ENCODE data around the gene SPTSSB.
A peak's percentile ranks its signal among the peaks of the same experiment; 100 is the strongest.

The SPTSSB gene

DNA sequence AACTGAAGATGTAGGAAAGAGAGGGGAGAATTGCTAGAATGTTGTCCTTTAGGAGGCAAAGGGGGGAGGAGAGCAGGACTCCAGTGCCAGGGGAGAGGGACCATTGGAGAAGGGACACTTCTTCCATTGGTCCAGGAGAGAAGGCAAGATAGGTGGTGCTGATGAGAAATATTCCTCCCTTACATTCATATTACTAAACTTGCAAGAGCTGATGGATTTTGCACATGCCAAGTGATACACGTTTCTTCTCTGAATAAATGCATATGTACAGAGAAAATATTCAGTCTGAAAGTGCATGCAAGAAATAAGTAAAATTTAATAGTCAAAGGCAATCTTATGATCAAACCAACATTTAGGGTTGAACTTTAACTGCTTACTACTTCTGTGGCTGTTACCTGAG lies 21.5 kb upstream of the SPTSSB start:
- no peak for DNase-seq (ENCODE audit: low read depth)
- TF ChIP-seq, protein P1, sequence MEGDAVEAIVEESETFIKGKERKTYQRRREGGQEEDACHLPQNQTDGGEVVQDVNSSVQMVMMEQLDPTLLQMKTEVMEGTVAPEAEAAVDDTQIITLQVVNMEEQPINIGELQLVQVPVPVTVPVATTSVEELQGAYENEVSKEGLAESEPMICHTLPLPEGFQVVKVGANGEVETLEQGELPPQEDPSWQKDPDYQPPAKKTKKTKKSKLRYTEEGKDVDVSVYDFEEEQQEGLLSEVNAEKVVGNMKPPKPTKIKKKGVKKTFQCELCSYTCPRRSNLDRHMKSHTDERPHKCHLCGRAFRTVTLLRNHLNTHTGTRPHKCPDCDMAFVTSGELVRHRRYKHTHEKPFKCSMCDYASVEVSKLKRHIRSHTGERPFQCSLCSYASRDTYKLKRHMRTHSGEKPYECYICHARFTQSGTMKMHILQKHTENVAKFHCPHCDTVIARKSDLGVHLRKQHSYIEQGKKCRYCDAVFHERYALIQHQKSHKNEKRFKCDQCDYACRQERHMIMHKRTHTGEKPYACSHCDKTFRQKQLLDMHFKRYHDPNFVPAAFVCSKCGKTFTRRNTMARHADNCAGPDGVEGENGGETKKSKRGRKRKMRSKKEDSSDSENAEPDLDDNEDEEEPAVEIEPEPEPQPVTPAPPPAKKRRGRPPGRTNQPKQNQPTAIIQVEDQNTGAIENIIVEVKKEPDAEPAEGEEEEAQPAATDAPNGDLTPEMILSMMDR (conservative IDR thresholded peaks at IDR 0.05; ENCODE audit: low read depth, low read length): no peak
- H3K4me3 ChIP-seq (ENCODE audit: low read depth, low read length): no peak overlapping the region

- DNase-seq (ENCODE audit: low read depth): no peak
- TF ChIP-seq, protein P1 (conservative IDR thresholded peaks at IDR 0.05; ENCODE audit: low read depth, low read length): no peak
- H3K4me3 ChIP-seq (ENCODE audit: low read depth, low read length): no peak overlapping the region
Observed at GRCh38 chr3:161390200-161390599, 18.9 kb upstream of the SPTSSB start.

DNA sequence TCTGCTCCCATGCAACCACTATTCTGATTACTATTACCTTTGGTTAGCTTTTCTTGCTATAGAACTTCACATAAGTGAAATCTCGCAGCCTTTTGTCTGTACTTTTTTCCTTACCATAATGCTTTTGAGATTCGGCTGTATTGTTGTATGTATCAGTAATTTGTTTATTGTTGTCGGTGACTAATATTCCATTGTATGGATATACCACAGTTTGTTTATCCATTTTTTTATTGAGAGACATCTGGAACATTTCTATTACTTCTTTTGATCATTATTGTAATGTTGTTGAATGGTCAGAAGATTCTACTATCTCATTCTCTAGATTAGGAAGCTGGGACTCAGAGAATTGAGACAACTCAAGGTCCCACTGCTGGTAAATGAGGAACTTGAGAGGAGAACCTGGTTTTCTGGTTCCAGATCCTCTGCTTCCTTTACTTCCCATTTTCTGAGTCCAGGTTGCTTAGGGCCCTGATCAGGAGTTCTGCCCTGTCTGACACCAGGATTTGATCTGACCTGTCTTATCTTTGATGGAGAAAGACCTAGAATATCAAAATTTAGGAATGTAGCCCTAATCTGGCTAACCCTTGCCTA lies 18.2 kb upstream of the SPTSSB start:
- no peak overlapping the region for H3K4me3 ChIP-seq (ENCODE audit: low read depth, low read length)
- TF ChIP-seq, protein P1 (conservative IDR thresholded peaks at IDR 0.05; ENCODE audit: low read depth, low read length): no peak
- DNase-seq (ENCODE audit: low read depth): no peak

GRCh38 chr3:161388855-161389254 lies 17.5 kb upstream of the SPTSSB start:
- no peak overlapping the region for H3K4me3 ChIP-seq (ENCODE audit: low read depth, low read length)
- TF ChIP-seq, protein P1 (conservative IDR thresholded peaks at IDR 0.05; ENCODE audit: low read depth, low read length): no peak
- DNase-seq (ENCODE audit: low read depth): no peak

DNA sequence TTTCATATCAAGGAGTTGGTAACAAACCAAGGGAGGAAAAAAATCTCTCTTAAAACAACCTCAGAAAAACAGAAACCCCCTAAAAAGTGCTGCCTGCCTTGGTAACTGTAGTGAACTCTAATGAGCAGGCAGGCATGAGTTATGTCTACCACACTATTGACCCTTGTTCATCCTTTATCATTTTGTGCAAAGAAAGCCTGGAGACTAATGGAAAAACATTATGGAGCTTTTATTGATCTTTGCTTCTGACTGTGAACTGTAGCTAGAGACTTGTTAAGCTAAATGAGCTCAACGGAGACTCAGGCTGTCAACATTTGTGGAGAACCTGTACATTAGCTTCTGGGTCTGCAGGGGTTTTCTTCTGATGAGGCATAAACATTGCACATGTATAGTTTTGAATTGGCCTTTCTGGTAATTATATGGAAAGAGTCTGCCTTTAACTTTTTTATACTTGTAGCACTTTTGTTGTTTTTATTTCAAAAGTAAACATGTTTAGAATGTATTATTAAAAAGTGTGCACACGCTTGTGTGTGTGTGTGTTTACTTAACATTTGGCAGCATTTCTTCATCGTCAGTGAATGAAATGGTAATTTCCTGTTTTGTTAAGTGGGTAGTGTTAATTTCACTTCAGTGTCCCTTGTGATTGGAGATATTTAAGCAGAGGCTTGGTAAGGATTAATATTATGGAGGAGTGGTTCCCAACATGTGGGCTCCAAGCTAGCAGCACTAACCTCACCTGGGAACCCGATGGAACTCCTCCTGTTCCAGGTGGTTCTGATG lies 15.9 kb upstream of the SPTSSB start:
- TF ChIP-seq, protein P1 (conservative IDR thresholded peaks at IDR 0.05; ENCODE audit: low read depth, low read length): no peak
- no peak overlapping the region for H3K4me3 ChIP-seq (ENCODE audit: low read depth, low read length)
- no peak for DNase-seq (ENCODE audit: low read depth)

GRCh38 chr3:161372321-161373260 lies 1.3 kb upstream of the SPTSSB start:
- H3K4me3 ChIP-seq (ENCODE audit: low read depth, low read length): peak overlapping the region; percentile 40
- TF ChIP-seq, protein P1 (conservative IDR thresholded peaks at IDR 0.05; ENCODE audit: low read depth, low read length): no peak
- peak; percentile 15 for DNase-seq (ENCODE audit: low read depth)

Measured in choroid plexus epithelial cell (primary cell).